Activated T-cell treated with anti-CD3 and anti-CD28 coated beads for 1 hour (primary cell): Measurements from ENCODE around the gene MAP2K3.

Source experiments
- DNase-seq: peaks from one replicate; pipeline ENCODE4 v3.0.0-alpha.2; 2020; ENCODE audit warnings: low read depth

The MAP2K3 gene

GRCh38 chr17:21352221-21352980, 67.9 kb downstream of the MAP2K3 start:
- DNase-seq, result no peak

GRCh38 chr17:21352981-21353265, 68.4 kb downstream of the MAP2K3 start:
- no peak for DNase-seq

GRCh38 chr17:21353326-21354010, 69.0 kb downstream of the MAP2K3 start:
- DNase-seq, result no peak

- DNase-seq, result no peak
Measured at GRCh38 chr17:21354796-21355385, 70.4 kb downstream of the MAP2K3 start.

GRCh38 chr17:21355586-21355985, 71.1 kb downstream of the MAP2K3 start:
- DNase-seq, result no peak

GRCh38 chr17:21356537-21357127, 72.1 kb downstream of the MAP2K3 start:
- no peak for DNase-seq

- no peak for DNase-seq
Measured at GRCh38 chr17:21357281-21357680, 72.8 kb downstream of the MAP2K3 start.

- no peak for DNase-seq
Measured at GRCh38 chr17:21357696-21358656, 73.5 kb downstream of the MAP2K3 start.

- no peak for DNase-seq
Measured at GRCh38 chr17:21358682-21359482, 74.4 kb downstream of the MAP2K3 start.

GRCh38 chr17:21359483-21359840, 75.0 kb downstream of the MAP2K3 start:
- DNase-seq, result no peak

GRCh38 chr17:21360048-21360447, 75.5 kb downstream of the MAP2K3 start:
- DNase-seq, result no peak

GRCh38 chr17:21361020-21361809, 76.7 kb downstream of the MAP2K3 start:
- no peak for DNase-seq

GRCh38 chr17:21362331-21362931, 77.9 kb downstream of the MAP2K3 start:
- DNase-seq, result no peak

- DNase-seq, result no peak
Measured at GRCh38 chr17:21363776-21364642, 79.5 kb downstream of the MAP2K3 start.
